T-helper 2 cell treated with Interferon-gamma antibody and Interleukin-4, amounts not matched to agents 5 μg/mL and 100 μg/mL, for 36 hours (primary cell): Measurements from ENCODE around the gene LAX1.
"Not testable (repeated sequence)": the region's sequence is repeated elsewhere in the genome, so short reads cannot be mapped to it uniquely, and the experiment has no call there.

Experiments
- DNase-seq: peaks from one replicate; pipeline ENCODE4 v3.0.0; 2021; ENCODE audit warnings: low spot score
- H3K27ac Mint-ChIP-seq: one replicate; pipeline ENCODE4 v1.8.0; 2021; ENCODE audit warnings: mild to moderate bottlenecking, mixed read lengths
- H3K27me3 Mint-ChIP-seq: one replicate; pipeline ENCODE4 v1.8.0; 2021; ENCODE audit warnings: low read depth, mixed read lengths
- H3K36me3 Mint-ChIP-seq: one replicate; pipeline ENCODE4 v1.8.0; 2021; ENCODE audit warnings: low read depth, mixed read lengths
- H3K4me1 Mint-ChIP-seq: one replicate; pipeline ENCODE4 v1.8.0; 2021; ENCODE audit warnings: low read depth, mixed read lengths
- H3K4me3 Mint-ChIP-seq: one replicate; pipeline ENCODE4 v1.8.0; 2022; ENCODE audit warnings: mild to moderate bottlenecking, moderate library complexity, mixed read lengths
- H3K9me3 Mint-ChIP-seq: one replicate; pipeline ENCODE4 v1.8.0; 2021; ENCODE audit warnings: mixed read lengths

Gene LAX1

DNA sequence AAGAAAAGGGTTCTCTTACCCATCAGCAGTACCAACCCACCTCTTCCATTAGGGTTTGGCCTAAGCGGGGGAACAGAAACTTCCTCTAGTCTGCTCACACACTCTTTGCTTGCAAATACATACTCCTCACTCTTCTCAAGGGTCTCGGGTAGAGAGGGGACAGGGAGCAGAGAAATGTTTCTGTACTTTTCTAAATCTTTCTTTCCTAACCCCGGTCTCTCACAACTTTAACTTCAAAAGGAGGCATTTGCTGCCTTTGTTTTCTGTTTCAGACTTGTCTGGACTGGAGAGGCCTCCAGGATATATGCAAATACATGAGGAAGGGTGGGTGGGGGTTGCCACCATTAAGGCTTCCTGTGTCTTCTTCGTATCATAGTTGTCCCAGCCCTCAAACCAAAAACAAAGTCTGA lies 10.5 kb upstream of the LAX1 start:
- H3K9me3 Mint-ChIP-seq: no peaks in the 10 kb centered on the region
- H3K27ac Mint-ChIP-seq: peak overlapping the region; percentile 67
- peaks cover 14% of the 10 kb centered on the region for H3K4me1 Mint-ChIP-seq
- no peaks in the 10 kb centered on the region for H3K27me3 Mint-ChIP-seq
- no peaks in the 10 kb centered on the region for H3K36me3 Mint-ChIP-seq
- H3K4me3 Mint-ChIP-seq: peak overlapping the region; percentile 3
- peak; percentile 21 for DNase-seq

DNA sequence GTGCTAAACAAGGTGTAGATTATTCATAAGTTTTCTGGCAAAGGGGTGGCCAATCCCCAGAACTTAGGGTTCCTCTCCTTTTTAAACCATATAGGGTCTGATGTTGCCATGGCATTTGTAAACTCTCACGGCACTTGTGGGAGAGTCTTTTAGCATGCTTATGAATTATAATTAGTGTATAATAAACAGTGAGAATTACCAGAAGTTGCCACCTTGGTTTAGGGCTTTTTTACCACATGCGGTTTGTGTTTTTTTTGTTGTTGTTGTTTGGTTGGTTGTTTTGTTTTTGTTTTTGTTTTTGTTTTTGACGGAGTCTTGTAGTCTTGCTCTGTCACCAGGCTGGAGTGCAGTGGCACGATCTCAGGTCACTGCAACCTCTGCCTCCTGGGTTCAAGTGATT lies 8.9 kb upstream of the LAX1 start:
- DNase-seq: no peak
- no peaks in the 10 kb centered on the region for H3K9me3 Mint-ChIP-seq
- no peak overlapping the region for H3K4me3 Mint-ChIP-seq
- no peaks in the 10 kb centered on the region for H3K36me3 Mint-ChIP-seq
- peaks cover 14% of the 10 kb centered on the region for H3K4me1 Mint-ChIP-seq
- H3K27me3 Mint-ChIP-seq: no peaks in the 10 kb centered on the region
- H3K27ac Mint-ChIP-seq: no peak overlapping the region

DNA sequence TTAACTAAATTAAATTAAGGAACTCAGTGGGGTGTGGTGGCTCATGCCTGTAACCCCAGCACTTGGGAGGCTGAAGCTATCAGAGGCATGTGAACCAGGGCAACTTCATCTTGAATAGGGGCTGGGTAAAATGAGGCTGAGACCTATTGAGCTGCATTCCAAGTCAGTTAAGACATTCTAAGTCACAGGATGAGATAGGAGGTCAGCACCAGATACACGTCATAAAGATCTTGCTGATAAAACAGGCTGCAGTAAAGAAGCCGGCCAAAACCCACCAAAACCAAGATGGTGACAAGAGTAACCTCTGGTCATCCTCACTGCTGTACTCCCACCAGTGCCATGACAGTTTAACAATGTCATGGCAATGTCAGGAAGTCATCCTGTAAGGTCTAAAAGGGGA lies 6.2 kb upstream of the LAX1 start:
- not testable (repeated sequence) for H3K4me3 Mint-ChIP-seq, DNase-seq, H3K9me3 Mint-ChIP-seq, H3K36me3 Mint-ChIP-seq, H3K27me3 Mint-ChIP-seq, H3K27ac Mint-ChIP-seq
- peaks cover 19% of the 10 kb centered on the region for H3K4me1 Mint-ChIP-seq

DNA sequence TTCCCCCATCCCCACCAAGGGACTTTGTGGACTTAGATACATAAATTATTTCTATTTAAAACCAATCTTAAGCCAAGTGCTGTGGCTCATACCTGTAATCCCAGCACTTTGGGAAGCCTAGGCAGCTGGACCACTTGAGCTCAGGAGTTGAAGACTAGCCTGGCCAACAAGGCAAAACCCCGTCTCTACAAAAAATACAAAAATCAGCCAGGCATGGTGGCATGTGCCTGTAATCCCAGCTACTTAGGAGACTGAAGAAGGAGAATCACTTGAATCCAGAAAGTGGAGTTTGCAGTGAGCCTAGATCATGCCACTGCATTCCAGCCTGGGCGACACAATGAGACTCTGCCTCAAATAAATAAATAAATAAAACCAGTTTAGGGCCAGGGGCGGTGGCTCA lies 4.5 kb upstream of the LAX1 start:
- Mint-ChIP-seq H3K27me3 (no peaks in the 10 kb centered on the region), H3K4me1 (peaks cover 22% of the 10 kb centered on the region), H3K4me3 (no peak overlapping the region), H3K36me3 (peaks cover 3% of the 10 kb centered on the region), H3K27ac (no peak overlapping the region), H3K9me3 (no peaks in the 10 kb centered on the region)
- DNase-seq: no peak

DNA sequence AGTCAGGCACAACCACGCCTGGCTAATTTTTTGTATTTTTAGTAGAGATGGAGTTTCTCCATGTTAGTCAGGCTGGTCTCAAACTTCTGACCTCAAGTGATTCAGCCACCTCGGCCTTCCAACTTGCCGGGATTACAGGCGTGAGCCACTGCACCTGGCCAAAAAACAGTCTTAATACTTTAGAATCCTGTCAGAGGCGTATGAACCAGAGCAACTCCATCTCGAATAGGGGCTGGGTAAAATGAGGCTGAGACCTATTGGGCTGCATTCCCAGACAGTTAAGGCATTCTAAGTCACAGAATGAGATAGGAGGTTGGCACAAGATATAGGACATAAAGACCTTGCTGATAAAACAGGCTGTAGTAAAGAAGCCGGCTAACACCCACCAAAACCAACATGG lies 3.0 kb upstream of the LAX1 start:
- H3K36me3 Mint-ChIP-seq, DNase-seq, H3K4me3 Mint-ChIP-seq, H3K27me3 Mint-ChIP-seq, H3K9me3 Mint-ChIP-seq, H3K27ac Mint-ChIP-seq: not testable (repeated sequence)
- H3K4me1 Mint-ChIP-seq: peaks cover 28% of the 10 kb centered on the region

DNA sequence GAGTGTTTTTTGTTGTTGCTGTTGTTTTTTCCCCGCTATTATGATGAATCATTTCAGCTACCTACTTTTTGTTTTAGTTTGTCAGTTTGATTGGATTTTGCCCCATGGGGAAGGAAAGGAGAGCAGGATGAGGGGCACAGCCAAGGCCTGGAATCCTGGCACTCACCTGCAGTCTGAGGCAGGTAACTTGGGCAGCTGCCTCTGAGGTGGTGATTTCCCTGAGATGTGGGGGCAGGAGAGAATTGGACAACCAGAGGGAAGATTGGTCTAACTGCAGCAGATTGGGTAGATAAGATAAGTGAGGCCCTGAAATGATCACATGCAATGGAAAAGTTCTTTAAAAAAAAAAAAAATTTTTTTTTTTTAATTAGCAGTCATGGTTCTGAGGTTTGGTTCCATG lies 1.5 kb upstream of the LAX1 start:
- no peaks in the 10 kb centered on the region for H3K9me3 Mint-ChIP-seq
- no peak for DNase-seq
- H3K4me1 Mint-ChIP-seq: peaks cover 34% of the 10 kb centered on the region
- H3K4me3 Mint-ChIP-seq: peak overlapping the region; percentile 80
- H3K27ac Mint-ChIP-seq: peak overlapping the region; percentile 99
- no peaks in the 10 kb centered on the region for H3K27me3 Mint-ChIP-seq
- peaks cover 7% of the 10 kb centered on the region for H3K36me3 Mint-ChIP-seq

DNA sequence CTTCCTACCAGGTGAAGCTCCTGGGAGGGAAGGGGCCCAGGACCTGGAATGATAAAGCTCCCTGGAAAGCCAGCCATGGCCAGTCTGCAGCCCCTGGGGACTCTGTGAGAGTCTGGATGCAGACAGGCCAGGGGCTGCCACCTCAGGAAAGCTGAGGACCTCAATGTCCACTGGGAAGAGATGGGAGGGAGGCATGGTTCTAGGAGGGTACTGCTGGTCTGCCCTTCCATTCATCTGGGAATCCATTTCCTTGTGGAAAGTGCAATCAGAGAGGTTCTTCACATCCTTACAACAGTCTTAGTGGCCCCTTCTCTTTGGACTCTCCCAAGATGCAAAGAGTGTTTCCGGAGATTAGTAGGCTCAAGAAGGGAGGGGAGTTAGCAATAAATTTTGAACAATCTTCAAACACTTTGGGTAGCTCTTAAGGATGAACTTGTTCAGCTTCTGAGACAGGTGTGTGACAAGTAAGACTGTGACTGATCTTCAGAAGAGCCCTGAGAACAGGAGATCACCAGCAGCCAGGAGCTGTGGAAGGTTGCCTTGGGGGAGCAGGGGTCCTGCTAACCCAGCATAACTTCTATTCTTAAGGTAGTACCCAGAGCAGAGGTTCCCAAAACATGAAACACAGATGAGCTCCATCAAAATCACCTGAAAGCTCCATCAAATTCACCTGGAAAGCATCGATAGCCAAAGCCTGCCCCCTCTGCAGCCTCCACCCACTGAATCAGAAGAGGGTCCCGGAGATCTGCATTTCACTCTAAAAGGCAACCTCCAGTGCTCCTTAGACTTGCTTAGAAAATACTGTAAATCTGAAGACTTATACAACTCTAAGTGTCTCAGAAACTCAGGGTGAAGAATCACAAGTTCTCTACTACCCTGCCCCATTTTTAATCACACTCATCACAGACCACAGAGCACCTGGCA lies 616 bp upstream of the LAX1 start:
- Mint-ChIP-seq H3K27ac (peak overlapping the region; percentile 99), H3K36me3 (peaks cover 12% of the 10 kb centered on the region), H3K4me3 (peak overlapping the region; percentile 95), H3K9me3 (no peaks in the 10 kb centered on the region), H3K27me3 (no peaks in the 10 kb centered on the region), H3K4me1 (peaks cover 37% of the 10 kb centered on the region)
- DNase-seq: no peak

DNA sequence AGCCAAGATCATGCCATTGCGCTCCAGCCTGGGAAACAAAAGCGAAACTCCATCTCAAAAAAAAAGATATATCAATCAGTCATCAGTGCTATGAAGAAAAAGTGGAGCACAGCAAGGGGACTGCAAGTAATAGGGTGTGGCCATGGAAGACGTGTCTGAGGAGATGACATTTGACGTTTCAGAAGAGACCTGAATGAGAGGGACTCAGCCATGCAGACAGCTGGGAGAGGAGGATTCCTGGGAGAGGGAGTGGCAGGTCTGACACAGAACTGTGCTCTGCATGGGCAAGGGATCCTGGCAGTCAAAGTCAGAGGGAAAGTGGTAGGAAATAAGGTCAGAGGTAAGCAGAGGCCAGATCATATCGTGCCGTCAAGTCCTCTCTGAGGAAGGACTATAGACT lies 3.3 kb downstream of the LAX1 start:
- Mint-ChIP-seq H3K36me3 (peaks cover 38% of the 10 kb centered on the region), H3K9me3 (no peaks in the 10 kb centered on the region)

DNA sequence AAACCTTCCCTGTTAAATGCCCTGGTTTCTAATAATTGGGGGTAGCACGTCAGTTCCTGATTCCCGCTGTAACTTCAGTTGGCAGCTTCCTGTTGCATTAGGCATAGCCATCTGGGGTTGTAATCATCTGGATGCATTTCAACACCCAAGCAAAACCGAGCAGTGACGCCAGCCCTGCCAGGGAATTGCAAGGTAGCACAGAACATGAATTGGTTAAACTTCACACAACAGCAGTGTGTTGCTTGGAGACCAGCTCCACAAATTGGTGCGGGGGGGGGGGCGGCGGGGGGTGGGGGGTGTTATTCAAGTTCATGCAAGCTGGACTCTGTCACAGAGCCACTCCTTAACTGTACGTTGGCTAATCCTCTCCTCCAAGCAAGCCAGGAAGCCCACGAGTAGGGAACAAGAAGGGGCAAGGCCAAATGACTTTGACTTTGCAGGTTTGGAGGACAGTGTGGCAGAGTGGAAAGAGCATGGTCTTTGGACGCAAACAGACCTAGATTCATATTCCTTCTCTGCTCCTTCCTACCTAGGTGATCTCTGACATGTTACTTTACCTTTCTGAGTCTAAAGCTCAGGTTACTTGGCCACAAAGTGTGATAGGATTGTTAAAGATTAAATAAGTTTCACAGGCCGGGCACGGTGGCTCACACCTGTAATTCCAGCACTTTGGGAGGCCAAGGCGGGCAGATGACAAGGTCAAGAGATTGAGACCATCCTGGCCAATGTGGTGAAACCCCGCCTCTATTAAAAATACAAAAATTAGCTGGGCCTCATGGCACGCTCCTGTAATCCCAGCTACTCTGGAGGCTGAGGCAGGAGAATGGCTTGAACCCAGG lies 4.7 kb downstream of the LAX1 start:
- Mint-ChIP-seq H3K27me3 (no peaks in the 10 kb centered on the region), H3K9me3 (no peaks in the 10 kb centered on the region), H3K4me1 (peaks cover 23% of the 10 kb centered on the region), H3K4me3 (no peak overlapping the region), H3K27ac (peak overlapping the region; percentile 60), H3K36me3 (peaks cover 50% of the 10 kb centered on the region)
- no peak for DNase-seq

More for the DNA sequence above, 3.3 kb downstream of the LAX1 start:
- peak overlapping the region; percentile 78 for H3K27ac Mint-ChIP-seq
- H3K27me3 Mint-ChIP-seq: no peaks in the 10 kb centered on the region
- no peak for DNase-seq
- H3K4me3 Mint-ChIP-seq: peak overlapping the region; percentile 28
- peaks cover 36% of the 10 kb centered on the region for H3K4me1 Mint-ChIP-seq

DNA sequence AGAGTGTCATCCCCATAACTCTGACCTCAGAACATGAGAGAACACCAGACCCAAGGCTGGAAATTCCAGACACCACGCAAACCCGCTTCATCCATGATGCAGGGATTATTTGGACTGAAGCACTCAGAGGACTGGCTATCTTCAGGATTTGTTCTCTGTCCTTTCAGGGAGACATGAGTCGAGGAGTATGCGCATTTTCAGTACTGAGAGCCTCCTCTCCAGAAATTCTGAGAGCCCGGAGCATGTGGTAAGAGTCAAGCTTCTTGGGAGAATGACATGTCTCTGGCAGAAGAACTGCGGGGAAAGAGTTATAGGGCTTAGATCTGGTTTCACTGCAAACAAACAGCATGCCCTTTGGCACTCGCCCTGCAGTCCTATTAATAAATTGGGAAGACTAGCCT lies 6.9 kb downstream of the LAX1 start:
- peaks cover 65% of the 10 kb centered on the region for H3K36me3 Mint-ChIP-seq
- no peak for DNase-seq
- H3K4me3 Mint-ChIP-seq: no peak overlapping the region
- peaks cover 18% of the 10 kb centered on the region for H3K4me1 Mint-ChIP-seq
- no peaks in the 10 kb centered on the region for H3K27me3 Mint-ChIP-seq
- no peak overlapping the region for H3K27ac Mint-ChIP-seq
- H3K9me3 Mint-ChIP-seq: no peaks in the 10 kb centered on the region

DNA sequence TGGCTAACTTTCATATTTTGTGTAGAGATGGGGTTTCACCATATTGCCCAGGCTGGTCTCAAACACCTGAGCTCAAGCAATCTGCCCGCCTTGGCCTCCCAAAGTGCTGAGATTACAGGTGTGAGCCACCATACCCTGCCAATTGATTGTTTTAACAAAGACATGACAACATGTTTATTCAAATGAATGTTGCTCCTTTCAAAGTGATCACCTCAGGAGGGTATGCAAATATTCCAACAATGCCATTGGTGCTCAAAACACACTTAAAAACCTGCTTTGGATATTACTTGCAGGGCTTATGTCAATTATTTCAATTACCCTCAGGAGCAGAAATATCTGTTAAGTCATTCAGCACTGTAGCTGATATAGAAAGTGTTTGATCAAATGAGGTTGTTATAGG lies 7.9 kb downstream of the LAX1 start:
- peaks cover 66% of the 10 kb centered on the region for H3K36me3 Mint-ChIP-seq
- no peak for DNase-seq
- no peaks in the 10 kb centered on the region for H3K9me3 Mint-ChIP-seq
- H3K27me3 Mint-ChIP-seq: no peaks in the 10 kb centered on the region
- H3K27ac Mint-ChIP-seq: no peak overlapping the region
- H3K4me1 Mint-ChIP-seq: peaks cover 17% of the 10 kb centered on the region
- H3K4me3 Mint-ChIP-seq: no peak overlapping the region

DNA sequence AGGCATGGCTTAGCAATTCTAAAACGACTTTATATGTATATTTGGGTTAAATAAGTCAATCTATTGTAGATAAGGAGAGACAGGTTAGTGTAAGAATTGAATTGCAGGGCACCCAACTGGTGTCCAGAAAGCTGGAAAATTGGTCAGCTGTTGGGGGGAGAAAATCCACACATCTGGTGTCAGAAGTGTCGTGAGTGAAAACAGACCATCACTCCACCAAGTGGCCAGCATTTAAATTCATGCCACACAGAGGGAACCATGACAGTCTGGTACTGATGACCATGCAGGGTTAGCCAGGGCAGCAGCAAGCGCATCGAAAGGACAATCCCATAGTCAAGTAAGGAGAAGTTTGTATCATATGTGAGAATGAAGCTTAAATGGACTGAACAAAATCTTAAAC lies 11.7 kb downstream of the LAX1 start:
- Mint-ChIP-seq H3K4me1 (peaks cover 7% of the 10 kb centered on the region), H3K27ac (no peak overlapping the region), H3K27me3 (no peaks in the 10 kb centered on the region), H3K36me3 (peaks cover 44% of the 10 kb centered on the region), H3K9me3 (no peaks in the 10 kb centered on the region), H3K4me3 (no peak overlapping the region)
- DNase-seq: no peak

DNA sequence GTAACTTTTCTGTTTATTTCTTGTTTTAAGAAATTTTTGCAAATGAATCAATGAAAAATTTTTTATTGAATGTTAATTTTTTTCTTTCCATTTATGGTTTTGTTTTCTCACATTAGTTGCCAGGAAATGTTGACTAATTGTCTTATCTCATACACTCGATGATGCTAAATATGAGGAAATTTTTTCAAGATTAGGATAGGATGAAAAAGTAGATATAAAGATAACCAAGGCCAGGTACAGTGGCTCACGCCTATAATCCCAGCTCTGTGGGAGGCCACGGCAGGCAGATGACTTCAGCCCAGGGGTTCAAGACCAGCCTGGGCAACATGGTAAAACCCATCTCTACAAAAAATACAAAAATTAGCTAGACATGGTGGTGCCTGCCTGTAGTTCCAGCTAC lies 12.6 kb downstream of the LAX1 start:
- H3K36me3 Mint-ChIP-seq: peaks cover 37% of the 10 kb centered on the region
- no peak overlapping the region for H3K4me3 Mint-ChIP-seq
- no peaks in the 10 kb centered on the region for H3K9me3 Mint-ChIP-seq
- no peak for DNase-seq
- no peaks in the 10 kb centered on the region for H3K27me3 Mint-ChIP-seq
- peaks cover 7% of the 10 kb centered on the region for H3K4me1 Mint-ChIP-seq
- no peak overlapping the region for H3K27ac Mint-ChIP-seq

DNA sequence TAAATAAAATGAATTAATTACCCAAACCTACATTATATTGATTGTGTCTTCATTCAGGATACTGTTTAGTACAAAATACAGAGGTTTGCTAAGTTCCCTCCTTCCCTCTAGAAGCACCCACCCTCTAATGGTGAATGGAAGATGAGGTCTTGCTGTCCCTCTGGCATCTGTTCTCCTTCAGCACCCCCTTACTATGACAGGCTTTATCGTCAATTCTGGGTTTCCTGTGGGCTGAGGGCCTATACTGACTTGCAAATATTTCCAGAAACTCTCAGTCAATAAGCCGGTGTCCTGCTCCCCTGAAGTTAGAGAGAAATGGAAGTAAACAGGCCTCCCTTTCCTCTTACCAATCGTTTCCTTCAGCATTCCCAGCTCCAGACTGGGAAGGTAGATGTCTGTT lies 13.2 kb downstream of the LAX1 start:
- Mint-ChIP-seq H3K4me1 (peaks cover 7% of the 10 kb centered on the region), H3K4me3 (no peak overlapping the region), H3K9me3 (no peaks in the 10 kb centered on the region), H3K36me3 (peaks cover 32% of the 10 kb centered on the region), H3K27me3 (no peaks in the 10 kb centered on the region), H3K27ac (no peak overlapping the region)
- DNase-seq: no peak
